ENCODE measurements around the gene CLRN3. TPM values are rescaled to one million over a fixed set of nuclear protein-coding genes. Genes with fewer than 3 reads are reported as not detected.

Gene CLRN3
- total RNA-seq, 1 donor from 2014 or later, result not detected

GRCh38 chr10:127880557-127880956 lies 12.2 kb downstream of the CLRN3 start:
- ATAC-seq (ENCODE audit: low read depth) (peak; percentile 42), DNase-seq (no peak)
- H3K9me3 Mint-ChIP-seq, result no peaks in the 10 kb centered on the region
- peak overlapping the region; percentile 69 for H3K27ac Mint-ChIP-seq
- POLR2A ChIA-PET, result no interaction called here
- no peaks in the 10 kb centered on the region for H3K36me3 Mint-ChIP-seq (ENCODE audit: low read depth)
- peaks cover 18% of the 10 kb centered on the region for H3K4me1 Mint-ChIP-seq
- H3K27me3 Mint-ChIP-seq, result no peaks in the 10 kb centered on the region
- intact Hi-C loops (cut with micrococcal nuclease), result no loop called here
- CTCF ChIA-PET, result no interaction called here
- no peak overlapping the region for H3K4me3 Mint-ChIP-seq
- TF ChIP-seq, protein P1, sequence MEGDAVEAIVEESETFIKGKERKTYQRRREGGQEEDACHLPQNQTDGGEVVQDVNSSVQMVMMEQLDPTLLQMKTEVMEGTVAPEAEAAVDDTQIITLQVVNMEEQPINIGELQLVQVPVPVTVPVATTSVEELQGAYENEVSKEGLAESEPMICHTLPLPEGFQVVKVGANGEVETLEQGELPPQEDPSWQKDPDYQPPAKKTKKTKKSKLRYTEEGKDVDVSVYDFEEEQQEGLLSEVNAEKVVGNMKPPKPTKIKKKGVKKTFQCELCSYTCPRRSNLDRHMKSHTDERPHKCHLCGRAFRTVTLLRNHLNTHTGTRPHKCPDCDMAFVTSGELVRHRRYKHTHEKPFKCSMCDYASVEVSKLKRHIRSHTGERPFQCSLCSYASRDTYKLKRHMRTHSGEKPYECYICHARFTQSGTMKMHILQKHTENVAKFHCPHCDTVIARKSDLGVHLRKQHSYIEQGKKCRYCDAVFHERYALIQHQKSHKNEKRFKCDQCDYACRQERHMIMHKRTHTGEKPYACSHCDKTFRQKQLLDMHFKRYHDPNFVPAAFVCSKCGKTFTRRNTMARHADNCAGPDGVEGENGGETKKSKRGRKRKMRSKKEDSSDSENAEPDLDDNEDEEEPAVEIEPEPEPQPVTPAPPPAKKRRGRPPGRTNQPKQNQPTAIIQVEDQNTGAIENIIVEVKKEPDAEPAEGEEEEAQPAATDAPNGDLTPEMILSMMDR (IDR thresholded peaks at IDR 0.05), result no peak

GRCh38 chr10:127878475-127879055 lies 14.2 kb downstream of the CLRN3 start:
- TF ChIP-seq, protein P1 (IDR thresholded peaks at IDR 0.05), result no peak
- ATAC-seq (ENCODE audit: low read depth), result no peak
- H3K27ac Mint-ChIP-seq, result no peak overlapping the region

GRCh38 chr10:127877699-127878098 lies 15.0 kb downstream of the CLRN3 start:
- POLR2A ChIA-PET, result no interaction called here
- ATAC-seq (ENCODE audit: low read depth), result no peak

More at GRCh38 chr10:127878475-127879055, 14.2 kb downstream of the CLRN3 start:
- CTCF ChIA-PET, result no interaction called here
- DNase-seq, result no peak
- no peaks in the 10 kb centered on the region for H3K27me3 Mint-ChIP-seq
- POLR2A ChIA-PET, result interaction anchor here (0.6 kb wide), 1 partner anchor 23 kb away, joined by 3 read pairs; no protein-coding TSS in a partner anchor
- peaks cover 18% of the 10 kb centered on the region for H3K4me1 Mint-ChIP-seq
- no peaks in the 10 kb centered on the region for H3K36me3 Mint-ChIP-seq (ENCODE audit: low read depth)
- H3K9me3 Mint-ChIP-seq, result no peaks in the 10 kb centered on the region
- intact Hi-C loops (cut with micrococcal nuclease), result no loop called here
- H3K4me3 Mint-ChIP-seq, result no peak overlapping the region

GRCh38 chr10:127877116-127877515 lies 15.6 kb downstream of the CLRN3 start:
- Mint-ChIP-seq H3K27ac (no peak overlapping the region), H3K4me1 (peaks cover 18% of the 10 kb centered on the region), H3K27me3 (peaks cover 4% of the 10 kb centered on the region), H3K4me3 (no peak overlapping the region), H3K9me3 (no peaks in the 10 kb centered on the region), H3K36me3 (ENCODE audit: low read depth) (no peaks in the 10 kb centered on the region)
- POLR2A ChIA-PET, result no interaction called here
- ATAC-seq (ENCODE audit: low read depth), result no peak
- intact Hi-C loops (cut with micrococcal nuclease), result no loop called here
- CTCF ChIA-PET, result no interaction called here
- DNase-seq, result no peak
- TF ChIP-seq, protein P1 (IDR thresholded peaks at IDR 0.05), result no peak

More at GRCh38 chr10:127877699-127878098, 15.0 kb downstream of the CLRN3 start:
- H3K4me1 Mint-ChIP-seq, result peaks cover 18% of the 10 kb centered on the region
- no peak overlapping the region for H3K27ac Mint-ChIP-seq
- intact Hi-C loops (cut with micrococcal nuclease), result no loop called here
- CTCF ChIA-PET, result no interaction called here
- H3K27me3 Mint-ChIP-seq, result no peaks in the 10 kb centered on the region
- DNase-seq, result no peak
- no peaks in the 10 kb centered on the region for H3K36me3 Mint-ChIP-seq (ENCODE audit: low read depth)
- TF ChIP-seq, protein P1 (IDR thresholded peaks at IDR 0.05), result no peak
- H3K4me3 Mint-ChIP-seq, result no peak overlapping the region
- H3K9me3 Mint-ChIP-seq, result no peaks in the 10 kb centered on the region

DNA sequence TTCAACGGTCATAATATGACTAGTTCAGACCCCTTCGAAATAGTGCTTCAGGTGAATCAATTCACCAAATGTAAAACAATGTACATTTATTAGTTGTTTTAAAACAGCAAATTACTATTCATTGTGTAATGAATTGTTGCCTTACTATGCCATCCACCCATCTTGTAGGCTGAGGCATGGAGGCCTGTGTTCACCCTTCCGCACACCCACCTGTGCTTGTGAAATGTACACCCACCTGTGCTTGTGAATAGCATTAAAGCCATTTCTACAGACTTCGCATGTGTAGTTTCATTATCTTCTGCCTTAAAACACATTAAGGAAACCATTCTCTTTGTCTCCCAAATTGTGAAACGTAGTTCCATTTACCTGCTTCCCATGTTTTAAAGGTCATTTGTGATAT lies 16.8 kb downstream of the CLRN3 start:
- POLR2A ChIA-PET, result no interaction called here
- Mint-ChIP-seq H3K4me3 (no peak overlapping the region), H3K36me3 (ENCODE audit: low read depth) (no peaks in the 10 kb centered on the region), H3K27me3 (peaks cover 8% of the 10 kb centered on the region), H3K9me3 (no peaks in the 10 kb centered on the region), H3K4me1 (peaks cover 10% of the 10 kb centered on the region), H3K27ac (no peak overlapping the region)
- CTCF ChIA-PET, result no interaction called here
- TF ChIP-seq, protein P1 (IDR thresholded peaks at IDR 0.05), result no peak
- intact Hi-C loops (cut with micrococcal nuclease), result no loop called here
- DNase-seq (no peak), ATAC-seq (ENCODE audit: low read depth) (no peak)

Data from activated B cell treated with CpG ODN at 0.5 μM for 24 hours (primary cell).